T1000 (cell line): ENCODE results near the gene SPHK2.
"Not testable (repeated sequence)": the region's sequence is repeated elsewhere in the genome, so short reads cannot be mapped to it uniquely, and the experiment has no call there.

Experiments used
- DNase-seq: peaks from one replicate; lab custom pipeline; 2025; ENCODE audit warnings: mixed read lengths; lab: John Stamatoyannopoulos, UW

Gene SPHK2, protein sequence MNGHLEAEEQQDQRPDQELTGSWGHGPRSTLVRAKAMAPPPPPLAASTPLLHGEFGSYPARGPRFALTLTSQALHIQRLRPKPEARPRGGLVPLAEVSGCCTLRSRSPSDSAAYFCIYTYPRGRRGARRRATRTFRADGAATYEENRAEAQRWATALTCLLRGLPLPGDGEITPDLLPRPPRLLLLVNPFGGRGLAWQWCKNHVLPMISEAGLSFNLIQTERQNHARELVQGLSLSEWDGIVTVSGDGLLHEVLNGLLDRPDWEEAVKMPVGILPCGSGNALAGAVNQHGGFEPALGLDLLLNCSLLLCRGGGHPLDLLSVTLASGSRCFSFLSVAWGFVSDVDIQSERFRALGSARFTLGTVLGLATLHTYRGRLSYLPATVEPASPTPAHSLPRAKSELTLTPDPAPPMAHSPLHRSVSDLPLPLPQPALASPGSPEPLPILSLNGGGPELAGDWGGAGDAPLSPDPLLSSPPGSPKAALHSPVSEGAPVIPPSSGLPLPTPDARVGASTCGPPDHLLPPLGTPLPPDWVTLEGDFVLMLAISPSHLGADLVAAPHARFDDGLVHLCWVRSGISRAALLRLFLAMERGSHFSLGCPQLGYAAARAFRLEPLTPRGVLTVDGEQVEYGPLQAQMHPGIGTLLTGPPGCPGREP

GRCh38 chr19:48618916-48619691 is at the start of gene SPHK2, which contains the start of gene RPL18:
Gene SPHK2, plus strand, starts transcription at chr19:48619506. Its CDS starts 1,009 bp downstream, at chr19:48620515.
Gene RPL18, minus strand, starts transcription at chr19:48619178. Its CDS starts 35 bp downstream, at chr19:48619143.
- DNase-seq: peak; percentile 98

DNA sequence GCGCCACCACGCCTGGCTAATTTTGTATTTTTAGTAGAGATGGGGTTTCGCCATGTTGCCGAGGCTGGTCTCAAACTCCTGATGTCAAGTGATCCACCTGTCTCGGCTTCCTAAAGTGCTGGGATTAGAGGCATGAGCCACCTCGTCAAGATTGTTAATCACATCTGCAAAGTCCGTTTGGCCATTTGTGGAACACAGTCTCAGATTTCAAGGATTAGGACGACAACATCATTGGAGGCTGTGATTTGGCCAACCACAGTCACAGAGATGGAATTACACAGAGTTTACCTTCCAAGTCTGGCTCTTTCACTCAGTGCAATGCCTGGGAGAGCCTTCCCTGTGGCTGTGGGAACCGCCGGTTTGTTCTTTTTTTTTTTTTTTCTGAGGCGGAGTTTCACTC is 49.5 kb upstream of the SPHK2 start:
- DNase-seq: no peak

GRCh38 chr19:48571378-48572162 is 47.7 kb upstream of the SPHK2 start:
- no peak for DNase-seq

DNA sequence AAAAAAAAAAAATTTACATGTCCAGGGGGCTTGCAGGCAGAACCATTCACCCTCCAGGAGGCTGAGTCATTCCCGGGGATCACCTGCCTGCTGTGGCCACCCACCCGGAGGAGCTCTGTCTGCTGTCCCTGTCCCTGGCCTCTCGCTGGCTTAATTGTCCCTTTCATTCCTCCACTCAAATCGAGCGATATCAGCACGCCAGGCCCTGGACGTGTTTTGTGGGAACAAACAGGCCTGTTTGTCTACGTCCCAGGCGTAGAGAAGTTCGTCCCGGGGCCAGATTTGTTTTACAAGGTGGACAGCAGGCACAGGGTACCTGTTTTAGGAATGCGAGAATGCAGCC is 46.2 kb upstream of the SPHK2 start:
- DNase-seq: no peak

DNA sequence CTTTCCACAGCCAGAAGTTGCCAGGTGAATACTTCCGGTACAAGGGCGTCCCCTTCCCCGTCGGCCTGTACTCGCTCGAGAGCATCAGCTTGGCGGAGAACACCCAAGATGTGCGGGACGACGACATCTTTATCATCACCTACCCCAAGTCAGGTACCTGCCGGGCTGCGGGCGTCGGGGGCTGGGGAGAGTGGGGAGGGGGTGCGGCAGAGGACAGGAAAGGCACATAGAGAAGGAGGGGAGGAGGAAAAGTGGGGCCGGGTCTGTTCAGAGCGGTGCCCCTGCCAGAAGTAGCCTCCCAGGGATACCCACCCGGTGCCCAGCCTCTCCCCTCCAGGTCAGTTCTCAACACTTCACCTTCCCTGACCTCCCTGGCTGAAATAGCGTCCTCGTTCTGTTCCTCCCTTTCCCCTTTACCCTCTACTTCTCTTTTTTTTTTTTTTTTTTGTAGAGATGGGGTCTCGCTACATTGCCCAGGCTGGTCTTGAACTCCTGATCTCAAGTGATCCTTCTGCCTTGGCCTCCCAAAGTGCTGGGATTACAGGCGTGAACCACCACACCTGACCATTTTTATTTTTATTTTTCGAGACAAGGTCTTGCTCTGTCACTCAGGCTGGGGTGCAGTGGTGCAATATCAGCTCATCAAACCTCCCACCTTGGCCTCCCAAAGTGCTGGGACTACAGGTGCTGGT is 43.2 kb upstream of the SPHK2 start:
- DNase-seq: no peak

DNA sequence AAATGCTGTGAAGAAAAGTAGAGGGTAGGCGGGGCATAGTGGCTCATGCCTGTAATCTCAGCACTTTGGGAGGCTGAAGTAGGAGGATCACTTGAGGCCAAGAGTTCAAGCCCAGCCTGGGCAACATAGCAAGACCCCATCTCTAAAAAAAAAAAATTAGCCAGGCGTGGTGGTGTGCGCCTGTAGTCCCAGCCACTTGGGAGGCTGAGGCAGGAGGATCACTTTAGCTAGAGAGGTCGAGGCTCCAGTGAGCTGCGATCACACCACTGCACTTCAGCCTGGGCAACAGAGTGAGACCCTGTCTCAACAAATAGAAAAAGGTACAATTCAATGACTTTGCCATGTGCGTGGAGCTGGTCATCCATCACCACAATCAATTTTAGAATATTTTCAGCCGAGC is 41.4 kb upstream of the SPHK2 start:
- not testable (repeated sequence) for DNase-seq

GRCh38 chr19:48578891-48579290 is 40.4 kb upstream of the SPHK2 start:
- no peak for DNase-seq

DNA sequence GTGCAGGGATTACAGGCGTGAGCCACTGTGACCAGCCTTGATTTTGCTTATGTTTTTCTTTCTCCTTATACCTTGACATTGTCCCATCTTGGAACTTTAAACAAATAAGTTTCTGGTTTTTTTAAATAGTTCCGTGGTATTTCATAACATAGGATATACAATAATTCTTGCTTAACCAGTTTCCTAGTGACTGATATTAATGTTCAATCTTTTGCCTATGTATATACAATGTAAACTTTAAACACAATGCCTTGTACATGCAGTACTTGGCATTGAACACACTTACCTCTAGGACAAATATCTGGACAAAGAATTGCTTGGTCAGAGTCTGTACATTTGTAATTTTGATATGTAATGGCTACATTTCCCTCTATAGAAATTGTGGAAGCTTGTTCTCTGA is 37.1 kb upstream of the SPHK2 start:
- DNase-seq: no peak

DNA sequence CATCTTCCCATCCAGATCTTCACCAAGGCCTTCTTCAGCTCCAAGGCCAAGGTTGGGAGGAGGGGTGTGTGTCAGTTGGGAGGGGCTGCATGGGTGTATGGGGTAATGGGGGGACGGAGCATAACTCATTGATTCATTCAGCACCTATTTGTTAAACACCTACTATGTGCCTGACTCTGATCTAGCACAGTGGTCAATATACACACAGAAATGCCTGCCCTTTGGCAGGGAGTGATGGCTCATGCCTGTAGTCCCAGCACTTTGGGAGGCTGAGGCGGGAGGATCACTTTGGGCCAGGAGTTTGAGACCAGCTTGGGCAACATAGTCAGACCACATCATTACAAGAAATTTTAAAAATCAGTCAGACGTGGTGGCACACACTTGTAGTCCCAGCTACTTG is 31.9 kb upstream of the SPHK2 start:
- DNase-seq: no peak

GRCh38 chr19:48588670-48589401 is 30.5 kb upstream of the SPHK2 start:
- peak; percentile 81 for DNase-seq

- DNase-seq: no peak
Observed at GRCh38 chr19:48591021-48591420, 28.3 kb upstream of the SPHK2 start.

DNA sequence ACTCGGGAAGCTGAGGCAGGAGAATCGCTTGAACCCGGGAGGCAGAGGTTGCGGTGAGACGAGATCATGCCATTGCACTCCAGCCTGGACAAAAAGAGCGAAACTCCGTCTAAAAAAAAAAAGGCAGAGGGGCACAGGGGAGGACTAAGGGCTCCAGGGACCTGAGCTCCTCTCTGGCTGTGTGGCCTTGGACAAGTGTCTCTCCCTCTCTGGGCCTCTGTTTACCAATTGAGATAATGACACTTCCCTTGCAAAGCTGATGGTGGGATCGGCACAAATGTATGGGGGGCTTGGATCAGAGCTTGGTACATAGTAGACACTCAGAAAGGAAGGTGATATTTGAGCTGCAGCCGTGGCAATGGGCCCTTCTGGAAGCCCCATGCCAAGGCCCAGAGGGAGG is 24.1 kb upstream of the SPHK2 start:
- no peak for DNase-seq

DNA sequence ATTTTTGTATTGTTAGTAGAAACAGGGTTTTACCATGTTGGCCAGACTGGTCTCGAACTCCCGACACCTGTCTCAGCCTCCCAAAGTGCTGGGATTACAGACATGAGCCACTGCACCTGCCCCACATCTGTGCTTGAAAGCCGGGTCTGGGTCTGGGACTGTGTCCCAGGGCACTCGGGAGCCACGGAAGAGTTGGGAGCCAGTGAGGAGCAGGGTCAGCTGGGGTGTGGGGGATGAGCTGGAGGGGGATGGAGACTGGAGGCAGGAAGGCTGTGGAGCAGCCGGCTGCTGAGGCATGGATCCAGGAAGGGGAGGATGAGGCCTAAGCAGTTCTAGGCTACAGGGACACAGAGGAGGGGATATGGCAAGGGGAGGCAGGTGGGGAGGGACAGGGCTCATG is 23.5 kb upstream of the SPHK2 start:
- DNase-seq: no peak

GRCh38 chr19:48596237-48596636 is 23.1 kb upstream of the SPHK2 start:
- no peak for DNase-seq

DNA sequence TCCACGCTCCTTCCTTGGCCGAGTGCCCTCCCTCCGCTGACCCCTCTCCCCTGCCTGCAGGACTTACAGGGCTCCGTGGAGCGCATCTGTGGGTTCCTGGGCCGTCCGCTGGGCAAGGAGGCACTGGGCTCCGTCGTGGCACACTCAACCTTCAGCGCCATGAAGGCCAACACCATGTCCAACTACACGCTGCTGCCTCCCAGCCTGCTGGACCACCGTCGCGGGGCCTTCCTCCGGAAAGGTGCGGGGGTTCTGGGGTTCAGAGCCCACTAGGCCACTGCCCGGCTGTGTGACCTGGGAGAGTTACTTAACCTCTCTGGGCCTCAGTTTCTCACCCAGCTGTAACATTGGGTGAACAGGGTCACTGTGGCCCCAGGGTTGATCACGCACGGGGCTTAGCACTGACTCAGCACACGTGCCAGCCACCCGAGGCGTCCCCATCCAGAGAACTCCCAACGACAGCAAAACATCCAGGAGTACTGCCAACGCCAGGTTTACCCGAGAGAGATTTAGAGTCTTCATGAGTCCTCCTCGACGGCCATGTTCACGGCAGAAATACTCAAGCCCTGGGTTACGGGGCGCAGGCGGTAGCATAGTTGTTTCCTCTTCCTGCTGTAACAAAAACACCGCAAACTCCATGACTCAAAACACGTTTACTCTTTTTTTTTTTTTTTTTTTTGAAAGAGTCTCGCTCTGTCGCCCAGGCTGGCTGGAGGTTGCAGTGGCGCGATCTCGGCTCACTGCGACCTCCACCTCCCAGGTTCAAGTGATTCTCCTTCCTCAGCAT is 22.4 kb upstream of the SPHK2 start:
- no peak for DNase-seq

- no peak for DNase-seq
Observed at GRCh38 chr19:48598996-48599700, 20.2 kb upstream of the SPHK2 start.

DNA sequence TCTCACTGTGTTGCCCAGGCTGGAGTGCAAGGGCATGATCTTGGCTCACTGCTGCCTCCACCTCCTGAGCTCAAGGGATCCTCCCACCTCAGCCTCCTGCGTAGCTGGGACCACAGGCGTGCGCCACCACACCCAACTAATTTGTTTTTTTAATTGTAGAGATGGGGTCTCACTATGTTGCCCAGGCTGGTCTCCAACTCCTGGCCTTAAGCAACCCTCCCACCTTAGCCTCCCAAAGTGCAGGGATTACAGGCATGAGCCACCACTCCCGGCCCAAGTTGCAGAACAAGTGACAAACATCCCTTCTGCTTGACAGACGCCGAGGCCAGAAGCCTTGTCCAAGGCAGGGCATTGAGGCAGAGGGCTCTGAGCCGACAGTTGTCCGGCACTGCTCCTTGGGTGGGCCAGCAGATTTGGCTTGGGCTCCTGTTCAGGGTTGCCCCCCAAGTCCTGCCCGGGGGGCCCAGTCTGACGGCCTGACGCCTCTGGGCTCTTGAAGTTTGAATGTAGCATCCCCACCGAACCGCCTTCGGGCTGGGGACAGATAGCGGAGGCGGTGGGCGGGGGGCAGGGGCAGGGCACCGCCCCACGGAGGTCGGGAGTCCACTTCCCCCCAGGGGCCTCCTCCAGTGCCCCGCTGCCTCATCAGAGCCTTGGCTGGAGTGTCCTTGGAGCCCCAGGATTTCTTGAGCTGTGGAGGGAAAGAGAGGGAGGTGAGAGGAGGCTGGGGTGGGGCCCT is 18.5 kb upstream of the SPHK2 start:
- no peak for DNase-seq

GRCh38 chr19:48603001-48603400 is 16.3 kb upstream of the SPHK2 start:
- DNase-seq: no peak
